Mammary microvascular endothelial cell (primary cell): ENCODE measurements around the gene EFNB3. TPM values are rescaled to one million over a fixed set of nuclear protein-coding genes. Genes with fewer than 3 reads are reported as not detected.

Source experiments
- total RNA-seq: library from RNA; depleted of rRNA; stranded (reverse); fragments of >200 nt; gene quantifications from 2 replicates; pipeline ENCODE4 v1.2.3, GENCODE V29; 2015

Gene EFNB3
- total RNA-seq, result 0.10 and 0.13 TPM in 2 replicates

GRCh38 chr17:7704601-7705268 lies at the start of gene EFNB3:
TSS of gene EFNB3 (plus strand) at chr17:7705202. CDS start at chr17:7705599, 397 bp downstream.

DNA sequence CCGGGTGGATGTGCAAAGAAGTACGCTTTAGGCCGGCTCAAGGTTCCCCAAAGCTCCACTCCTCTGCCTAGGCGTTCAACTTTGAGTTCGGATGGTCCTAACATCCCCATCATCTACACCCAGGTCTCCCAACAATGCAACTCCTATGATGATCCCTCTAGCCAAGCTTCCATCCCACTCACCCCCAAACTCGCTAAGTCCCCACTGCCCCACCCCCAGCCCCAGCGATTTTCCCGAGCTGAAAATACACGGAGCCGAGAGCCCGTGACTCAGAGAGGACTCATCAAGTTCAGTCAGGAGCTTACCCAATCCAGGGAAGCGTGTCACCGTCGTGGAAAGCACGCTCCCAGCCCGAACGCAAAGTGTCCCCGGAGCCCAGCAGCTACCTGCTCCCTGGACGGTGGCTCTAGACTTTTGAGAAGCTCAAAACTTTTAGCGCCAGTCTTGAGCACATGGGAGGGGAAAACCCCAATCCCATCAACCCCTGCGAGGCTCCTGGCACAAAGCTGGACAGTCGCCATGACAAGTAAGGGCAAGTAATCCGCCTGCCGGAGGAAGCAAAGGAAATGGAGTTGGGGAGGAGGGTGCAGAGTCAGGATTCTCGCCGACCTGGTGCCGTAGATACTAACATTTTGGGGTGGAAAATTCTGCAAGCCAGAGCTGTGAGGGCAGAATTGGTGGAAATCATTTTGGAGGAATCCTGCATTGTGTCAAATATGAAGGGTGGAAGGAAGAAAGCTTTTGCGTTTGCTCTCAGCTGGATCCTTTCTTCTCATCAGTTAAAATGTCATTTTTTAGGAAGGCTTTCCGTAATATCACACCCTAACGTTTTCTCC lies 17.7 kb upstream of the EFNB3 start, which contains the start of gene TP53:
Gene TP53 (minus strand): TSS at position 419 of the 836 bp plus-strand sequence. CDS start 10,896 bp downstream, outside the sequence.

GRCh38 chr17:7687908-7688807 lies 16.8 kb upstream of the EFNB3 start, which contains the start of gene WRAP53:
TSS of gene WRAP53 (plus strand) at chr17:7688477. CDS start at chr17:7688649, 172 bp downstream.

GRCh38 chr17:7716901-7717755 lies 12.1 kb downstream of the EFNB3 start, which contains the start of gene DNAH2:
TSS of gene DNAH2 (plus strand) at chr17:7717744. CDS start at chr17:7719735, 1,991 bp downstream.

Other genes starting within 250 kb of the EFNB3 start
- gene ZBTB4, start 225.6 kb upstream of the EFNB3 start, total RNA-seq, result 18.9 and 20.9 TPM in 2 replicates
- not detected in 2 replicates for gene SLC35G6, start 223.8 kb upstream of the EFNB3 start, total RNA-seq
- gene POLR2A, start 220.8 kb upstream of the EFNB3 start, total RNA-seq, result 45.0 and 63.4 TPM in 2 replicates
- gene TNFSF12, start 156.1 kb upstream of the EFNB3 start, total RNA-seq, result 15.9 and 16.8 TPM in 2 replicates
- gene TNFSF13, start 146.5 kb upstream of the EFNB3 start, total RNA-seq, result 2.8 and 5.5 TPM in 2 replicates
- gene SENP3, start 143.3 kb upstream of the EFNB3 start, total RNA-seq, result 88.5 and 94.1 TPM in 2 replicates
- 28.8 TPM in 2 replicates for gene CD68, start 125.6 kb upstream of the EFNB3 start, total RNA-seq
- 308 and 329 TPM in 2 replicates for gene MPDU1, start 121.3 kb upstream of the EFNB3 start, total RNA-seq
- not detected in 2 replicates for gene SOX15, start 115.1 kb upstream of the EFNB3 start, total RNA-seq
- gene FXR2, start 90.3 kb upstream of the EFNB3 start, total RNA-seq, result 29.8 and 33.8 TPM in 2 replicates
- gene SAT2, start 77.4 kb upstream of the EFNB3 start, total RNA-seq, result 18.9 and 24.8 TPM in 2 replicates
- gene SHBG, start 75.1 kb upstream of the EFNB3 start, total RNA-seq, result 0.13 TPM in 1 of 2 replicates, not detected in the other
- gene ATP1B2, start 54.3 kb upstream of the EFNB3 start, total RNA-seq, result not detected in 2 replicates
- gene TP53, start 17.7 kb upstream of the EFNB3 start, total RNA-seq, result 85.9 and 87.5 TPM in 2 replicates
- gene WRAP53, start 16.7 kb upstream of the EFNB3 start, total RNA-seq, result 20.5 and 21.6 TPM in 2 replicates
- gene DNAH2, start 12.5 kb downstream of the EFNB3 start, total RNA-seq, result 0.93 and 1.7 TPM in 2 replicates
- gene KDM6B, start 129.0 kb downstream of the EFNB3 start, total RNA-seq, result 0.87 and 1.0 TPM in 2 replicates
- gene TMEM88, start 149.9 kb downstream of the EFNB3 start, total RNA-seq, result 375 and 382 TPM in 2 replicates
- gene NAA38, start 152.4 kb downstream of the EFNB3 start, total RNA-seq, result 128 and 161 TPM in 2 replicates
- 10.6 and 13.9 TPM in 2 replicates for gene CYB5D1, start 152.8 kb downstream of the EFNB3 start, total RNA-seq
- gene CHD3, start 183.6 kb downstream of the EFNB3 start, total RNA-seq, result 41.0 and 54.0 TPM in 2 replicates
- 1.1 and 9.3 TPM in 2 replicates for gene RNF227, start 211.1 kb downstream of the EFNB3 start, total RNA-seq
- gene KCNAB3, start 224.7 kb downstream of the EFNB3 start, total RNA-seq, result 0.13 and 0.15 TPM in 2 replicates
- gene TRAPPC1, start 226.7 kb downstream of the EFNB3 start, total RNA-seq, result 62.7 and 76.0 TPM in 2 replicates
- gene CNTROB, start 227.0 kb downstream of the EFNB3 start, total RNA-seq, result 24.2 and 27.6 TPM in 2 replicates